Stimulated activated CD8-positive, alpha-beta memory T cell treated with anti-CD3 and anti-CD28 coated beads, Interleukin-7, amount 100 ng/mL, for 4 hours (primary cell): ENCODE measurements around the gene ATP8A2.
"Not testable (repeated sequence)": the region's sequence is repeated elsewhere in the genome, so short reads cannot be mapped to it uniquely, and the experiment has no call there.

Experiments used
- DNase-seq, 2 donors: peaks; one replicate each; pipeline ENCODE4 v3.0.0-alpha.2; 2020; ENCODE audit warnings: low read depth in 2 of 2

ATP8A2 gene

GRCh38 chr13:26071691-26072090 is 699.9 kb downstream of the ATP8A2 start:
- no peak for DNase-seq

- DNase-seq: not testable (repeated sequence)
Measured at GRCh38 chr13:26072335-26072734, 700.6 kb downstream of the ATP8A2 start.

- no peak for DNase-seq
Measured at GRCh38 chr13:26074706-26075105, 702.9 kb downstream of the ATP8A2 start.
